ENCODE measurements around the gene NRXN3. TPM values are rescaled to one million over a fixed set of nuclear protein-coding genes. Genes with fewer than 3 reads are reported as not detected.
"Not testable (repeated sequence)": the region's sequence is repeated elsewhere in the genome, so short reads cannot be mapped to it uniquely, and the experiment has no call there.

NRXN3 gene
- total RNA-seq, 1 experiment from 2014 or later = not detected

DNA sequence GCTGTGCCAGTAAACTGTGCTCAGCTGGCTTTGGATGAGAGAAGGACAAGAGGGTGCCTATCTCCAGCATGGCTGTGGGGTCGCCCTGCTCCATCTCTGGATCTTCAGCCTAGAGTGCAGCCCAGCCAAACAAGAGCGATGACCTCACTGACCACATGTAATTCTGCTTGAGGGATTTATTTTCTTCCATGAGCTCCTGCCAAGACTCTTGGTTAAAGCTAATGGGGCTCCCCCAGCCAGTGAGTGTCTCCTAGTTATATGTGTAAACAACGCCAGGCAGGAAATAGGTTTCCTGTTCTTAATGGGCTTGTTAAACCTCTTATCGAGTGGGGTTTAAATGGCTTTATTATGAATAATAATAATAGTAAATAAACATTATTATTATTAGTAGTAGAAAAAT lies 397.2 kb downstream of the NRXN3 start:
- no peak for TF ChIP-seq SIN3A (IDR thresholded peaks at IDR 0.05; ENCODE audit: borderline replicate concordance, insufficient read depth, low read depth, low read length)
- TF ChIP-seq, protein P1, sequence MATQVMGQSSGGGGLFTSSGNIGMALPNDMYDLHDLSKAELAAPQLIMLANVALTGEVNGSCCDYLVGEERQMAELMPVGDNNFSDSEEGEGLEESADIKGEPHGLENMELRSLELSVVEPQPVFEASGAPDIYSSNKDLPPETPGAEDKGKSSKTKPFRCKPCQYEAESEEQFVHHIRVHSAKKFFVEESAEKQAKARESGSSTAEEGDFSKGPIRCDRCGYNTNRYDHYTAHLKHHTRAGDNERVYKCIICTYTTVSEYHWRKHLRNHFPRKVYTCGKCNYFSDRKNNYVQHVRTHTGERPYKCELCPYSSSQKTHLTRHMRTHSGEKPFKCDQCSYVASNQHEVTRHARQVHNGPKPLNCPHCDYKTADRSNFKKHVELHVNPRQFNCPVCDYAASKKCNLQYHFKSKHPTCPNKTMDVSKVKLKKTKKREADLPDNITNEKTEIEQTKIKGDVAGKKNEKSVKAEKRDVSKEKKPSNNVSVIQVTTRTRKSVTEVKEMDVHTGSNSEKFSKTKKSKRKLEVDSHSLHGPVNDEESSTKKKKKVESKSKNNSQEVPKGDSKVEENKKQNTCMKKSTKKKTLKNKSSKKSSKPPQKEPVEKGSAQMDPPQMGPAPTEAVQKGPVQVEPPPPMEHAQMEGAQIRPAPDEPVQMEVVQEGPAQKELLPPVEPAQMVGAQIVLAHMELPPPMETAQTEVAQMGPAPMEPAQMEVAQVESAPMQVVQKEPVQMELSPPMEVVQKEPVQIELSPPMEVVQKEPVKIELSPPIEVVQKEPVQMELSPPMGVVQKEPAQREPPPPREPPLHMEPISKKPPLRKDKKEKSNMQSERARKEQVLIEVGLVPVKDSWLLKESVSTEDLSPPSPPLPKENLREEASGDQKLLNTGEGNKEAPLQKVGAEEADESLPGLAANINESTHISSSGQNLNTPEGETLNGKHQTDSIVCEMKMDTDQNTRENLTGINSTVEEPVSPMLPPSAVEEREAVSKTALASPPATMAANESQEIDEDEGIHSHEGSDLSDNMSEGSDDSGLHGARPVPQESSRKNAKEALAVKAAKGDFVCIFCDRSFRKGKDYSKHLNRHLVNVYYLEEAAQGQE (IDR thresholded peaks at IDR 0.05; ENCODE audit: insufficient read depth in 1 of 2, low read depth in 2 of 2, low read length in 1 of 2) = no peak
- TF ChIP-seq CTCF (IDR thresholded peaks at IDR 0.05) = no peak
- no peak for TF ChIP-seq TCF7L2 (IDR thresholded peaks at IDR 0.05; ENCODE audit: low read depth, low read length)
- no peak for TF ChIP-seq POLR2AphosphoS5 (IDR thresholded peaks at IDR 0.05; ENCODE audit: low read depth, low read length)
- Histone ChIP-seq H3K4me1 (ENCODE audit: control insufficient read depth, insufficient read depth, low read length) (no peaks in the 10 kb centered on the region), H3K4me3 (ENCODE audit: low read depth in 2 of 2, low read length in 2 of 2) (no peak overlapping the region), H3K27me3 (ENCODE audit: control insufficient read depth, insufficient read depth, low read length) (no peaks in the 10 kb centered on the region), H3K9me3 (ENCODE audit: control insufficient read depth, insufficient read depth, low read depth, low read length) (no peaks in the 10 kb centered on the region), H3K27ac (ENCODE audit: low read length) (no peak overlapping the region), H3K36me3 (ENCODE audit: control insufficient read depth, insufficient read depth, low read length) (no peaks in the 10 kb centered on the region)
- POLR2A ChIA-PET = no interaction called here
- intact Hi-C loops (cut with micrococcal nuclease; ENCODE audit: unreplicated experiment) (loop anchor here (5.0 kb wide), 2 partner anchors 120 to 545 kb away; no protein-coding TSS in a partner anchor), in situ Hi-C loops (cut with HindIII; ENCODE audit: low pct_unique_long_range_greater_than_20kb, low sequenced_read_pairs) (no loop called here)
- CTCF ChIA-PET = interaction anchor here (0.6 to 0.7 kb wide), 2 partner anchors 31 to 275 kb away, joined by 3 read pairs; no protein-coding TSS in a partner anchor
- no peak for DNase-seq (ENCODE audit: low read depth, low spot score)
- BruUV-seq (replicated peaks) = no TSS peak
- no peak for ATAC-seq

DNA sequence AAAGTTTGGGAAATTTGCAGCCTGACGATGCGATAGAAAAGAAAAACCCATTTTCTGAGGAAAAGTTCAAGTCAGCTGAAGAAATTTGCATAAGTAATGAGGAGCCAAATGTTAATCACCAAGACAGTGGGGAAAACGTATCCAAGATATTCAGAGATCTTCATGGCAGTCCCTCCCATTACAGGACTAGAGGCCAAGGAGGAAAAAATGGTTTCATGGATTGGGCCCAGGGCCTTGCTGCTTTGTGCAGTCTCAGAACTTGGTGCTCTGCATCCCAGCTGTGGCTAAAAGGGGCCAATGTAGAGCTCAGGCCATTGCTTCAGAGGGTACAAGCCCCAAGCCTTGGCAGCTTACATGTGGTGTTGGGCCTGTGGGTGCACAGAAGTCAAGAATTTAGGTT lies 403.6 kb downstream of the NRXN3 start:
- ATAC-seq; CTCF ChIA-PET; H3K27ac ChIP-seq (ENCODE audit: low read length); DNase-seq (ENCODE audit: low read depth, low spot score); BruUV-seq (replicated peaks); H3K27me3 ChIP-seq (ENCODE audit: control insufficient read depth, insufficient read depth, low read length); POLR2A ChIA-PET; H3K36me3 ChIP-seq (ENCODE audit: control insufficient read depth, insufficient read depth, low read length); H3K9me3 ChIP-seq (ENCODE audit: control insufficient read depth, insufficient read depth, low read depth, low read length); intact Hi-C loops (cut with micrococcal nuclease; ENCODE audit: unreplicated experiment); H3K4me1 ChIP-seq (ENCODE audit: control insufficient read depth, insufficient read depth, low read length); in situ Hi-C loops (cut with HindIII; ENCODE audit: low pct_unique_long_range_greater_than_20kb, low sequenced_read_pairs); H3K4me3 ChIP-seq (ENCODE audit: low read depth in 2 of 2, low read length in 2 of 2): not testable (repeated sequence)

DNA sequence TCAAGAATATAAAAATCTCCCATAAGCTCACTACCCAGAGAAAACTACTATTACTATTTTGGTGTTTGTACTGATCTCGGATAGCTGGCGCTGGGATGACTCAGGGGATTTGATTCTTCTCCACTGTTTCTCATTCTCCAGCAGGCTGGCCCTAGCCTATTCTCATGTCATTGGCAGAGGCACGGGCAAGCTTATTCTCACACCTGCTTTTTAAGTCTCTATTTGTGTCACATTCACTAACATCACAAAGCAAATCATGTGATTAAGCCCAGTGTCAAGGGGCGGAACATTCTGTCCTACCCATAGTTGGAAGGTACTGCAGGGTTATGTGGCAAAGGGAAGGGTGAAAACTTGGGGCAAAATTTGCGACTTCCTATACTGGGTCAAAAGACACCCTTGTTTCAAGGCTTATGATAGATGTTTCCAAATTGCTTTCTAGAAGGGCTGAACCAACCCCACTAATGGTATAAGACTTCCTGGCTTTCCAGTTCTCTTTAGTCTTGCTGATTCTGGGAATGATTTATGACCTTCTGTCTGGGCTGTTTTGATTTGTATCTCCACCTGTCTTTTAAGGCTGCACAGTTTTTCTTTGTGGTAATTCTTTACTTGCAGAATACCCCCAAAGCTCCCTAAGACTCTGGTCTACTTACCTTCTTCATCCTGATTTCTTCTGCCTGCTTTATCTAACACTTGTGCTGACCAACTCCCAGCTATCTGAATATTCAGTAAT lies 406.4 kb downstream of the NRXN3 start:
- Histone ChIP-seq H3K4me1 (ENCODE audit: control insufficient read depth, insufficient read depth, low read length) (no peaks in the 10 kb centered on the region), H3K27ac (ENCODE audit: low read length) (no peak overlapping the region), H3K27me3 (ENCODE audit: control insufficient read depth, insufficient read depth, low read length) (no peaks in the 10 kb centered on the region), H3K4me3 (ENCODE audit: low read depth in 2 of 2, low read length in 2 of 2) (no peak overlapping the region), H3K9me3 (ENCODE audit: control insufficient read depth, insufficient read depth, low read depth, low read length) (no peaks in the 10 kb centered on the region), H3K36me3 (ENCODE audit: control insufficient read depth, insufficient read depth, low read length) (no peaks in the 10 kb centered on the region)
- no peak for DNase-seq (ENCODE audit: low read depth, low spot score)
- POLR2A ChIA-PET = no interaction called here
- CTCF ChIA-PET = no interaction called here
- in situ Hi-C loops (cut with HindIII; ENCODE audit: low pct_unique_long_range_greater_than_20kb, low sequenced_read_pairs) (no loop called here), intact Hi-C loops (cut with micrococcal nuclease; ENCODE audit: unreplicated experiment) (no loop called here)
- BruUV-seq (replicated peaks) = no TSS peak
- ATAC-seq = no peak
- TF ChIP-seq TCF7L2 (IDR thresholded peaks at IDR 0.05; ENCODE audit: low read depth, low read length) (no peak), SIN3A (IDR thresholded peaks at IDR 0.05; ENCODE audit: borderline replicate concordance, insufficient read depth, low read depth, low read length) (no peak), CTCF (IDR thresholded peaks at IDR 0.05) (no peak), POLR2AphosphoS5 (IDR thresholded peaks at IDR 0.05; ENCODE audit: low read depth, low read length) (no peak)
- TF ChIP-seq, protein P1 (IDR thresholded peaks at IDR 0.05; ENCODE audit: insufficient read depth in 1 of 2, low read depth in 2 of 2, low read length in 1 of 2) = no peak

Data from Panc1 (cell line).